Mucosa of rectum (tissue), 2 donors: ENCODE measurements around the gene ZC3H10.

Source experiments
- H3K27ac ChIP-seq, 2 donors: one replicate each; pipeline ENCODE4 v1.7.0; 2013; ENCODE audit warnings: inconsistent platforms in 2 of 2, low read depth in 2 of 2, low read length in 2 of 2
- H3K27me3 ChIP-seq, 2 donors: one replicate each; pipeline ENCODE4 v1.7.0; 2013; ENCODE audit warnings: low read length in 2 of 2; ENCODE audit not compliant: control insufficient read depth in 2 of 2, insufficient read depth in 2 of 2
- H3K36me3 ChIP-seq, 2 donors: one replicate each; pipeline ENCODE4 v1.7.0; 2013; ENCODE audit warnings: low read length in 2 of 2; ENCODE audit not compliant: control insufficient read depth in 2 of 2, insufficient read depth in 2 of 2
- H3K4me1 ChIP-seq, 2 donors: one replicate each; pipeline ENCODE4 v1.7.0; 2013; ENCODE audit warnings: low read length in 2 of 2, mild to moderate bottlenecking in 1 of 2; ENCODE audit not compliant: control insufficient read depth in 2 of 2, insufficient read depth in 2 of 2
- H3K4me3 ChIP-seq, 2 donors: one replicate each; pipeline ENCODE4 v1.7.0; 2013; ENCODE audit warnings: low read length in 2 of 2
- H3K9ac ChIP-seq, 2 donors: one replicate each; pipeline ENCODE4 v1.7.0; 2013; ENCODE audit warnings: low read length in 2 of 2, low read depth in 1 of 2, mild to moderate bottlenecking in 1 of 2
- H3K9me3 ChIP-seq, 2 donors: one replicate each; pipeline ENCODE4 v1.7.0; 2013; ENCODE audit warnings: low read length in 2 of 2; ENCODE audit not compliant: control insufficient read depth in 2 of 2
- donor health status: healthy.
- donor health status: Normal muscosa, but diverticular disease.

ZC3H10 gene

DNA sequence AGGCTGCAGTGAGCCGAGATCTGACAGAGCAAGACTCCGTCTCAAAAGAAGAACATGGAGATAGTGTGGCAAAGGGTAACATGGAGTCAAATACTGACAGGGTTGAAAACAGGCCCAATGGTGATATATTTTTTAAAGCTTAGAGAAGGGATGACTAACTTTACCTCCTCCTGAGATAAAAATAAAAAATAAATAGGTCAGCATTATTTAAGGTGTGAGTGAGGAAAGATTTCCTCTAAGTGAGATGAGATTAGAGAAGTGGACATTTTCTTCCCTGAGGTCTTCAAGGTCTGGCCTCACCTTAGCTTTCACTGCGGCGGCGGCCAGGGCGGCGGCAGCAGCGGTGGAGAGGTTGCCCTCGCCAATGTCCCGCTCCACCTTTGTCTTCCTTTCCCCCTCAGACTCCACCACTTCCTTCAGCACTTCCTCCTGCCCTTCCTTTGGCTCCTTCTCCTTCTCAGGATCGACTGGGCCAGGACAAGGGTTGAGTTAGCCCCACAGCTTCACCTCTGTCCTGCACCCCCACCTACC, 51.2 kb downstream of the ZC3H10 start:
- H3K27me3 ChIP-seq = no peaks in the 10 kb centered on the region
- no peak overlapping the region for H3K27ac ChIP-seq
- no peaks in the 10 kb centered on the region for H3K4me1 ChIP-seq
- H3K4me3 ChIP-seq = no peak overlapping the region
- H3K36me3 ChIP-seq = peaks cover 74 to 76% of the 10 kb centered on the region in 2 donors
- no peaks in the 10 kb centered on the region for H3K9me3 ChIP-seq
- no peak overlapping the region for H3K9ac ChIP-seq

DNA sequence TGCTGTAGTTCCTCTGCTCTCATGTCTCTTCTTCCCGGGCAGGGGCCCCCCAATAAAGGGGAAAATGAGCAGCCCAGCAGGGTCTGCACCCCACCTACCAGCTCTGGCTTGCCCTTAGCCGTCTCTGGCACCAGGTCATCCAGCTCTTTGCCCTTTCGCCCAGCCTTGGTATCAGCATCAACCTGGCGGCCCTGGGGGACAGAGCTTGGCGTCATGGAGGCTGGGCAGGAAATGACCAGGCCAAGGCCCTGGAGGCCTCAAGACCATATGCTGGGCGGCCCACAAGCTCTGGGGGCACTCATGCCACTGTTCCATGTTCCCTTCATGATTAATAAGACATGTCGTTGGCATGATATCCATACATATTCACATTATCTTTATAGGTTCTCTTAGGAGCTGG, 54.8 kb downstream of the ZC3H10 start:
- Histone ChIP-seq H3K27ac (no peak overlapping the region), H3K27me3 (no peaks in the 10 kb centered on the region), H3K36me3 (peaks cover 70 to 78% of the 10 kb centered on the region in 2 donors), H3K4me3 (no peak overlapping the region), H3K4me1 (no peaks in the 10 kb centered on the region), H3K9me3 (no peaks in the 10 kb centered on the region), H3K9ac (no peak overlapping the region)
